Measurements from ENCODE around the gene TASOR.

- TF ChIP-seq POLR2AphosphoS5 (IDR thresholded peaks at IDR 0.05; ENCODE audit: low read depth, low read length) = no peak
- TF ChIP-seq POLR2A (IDR thresholded peaks at IDR 0.05; ENCODE audit: low read depth, low read length) = no peak
Observed at GRCh38 chr3:56667973-56668579, 15.0 kb downstream of the TASOR start.

Data from GM12892 (cell line).